Left ventricle myocardium inferior (tissue), 1 donor: ENCODE results near the gene PFKM. TPM values are rescaled to one million over a fixed set of nuclear protein-coding genes. Genes with fewer than 3 reads are reported as not detected.

ENCODE experiments used
- DNase-seq: peaks from one replicate; pipeline ENCODE4 v3.0.0-alpha.2; 2020
- H3K27ac ChIP-seq: fragments of 200-600 bp; replicated peaks from 2 replicates; pipeline ENCODE4 v1.8.0; 2021
- H3K27me3 ChIP-seq: fragments of 200-600 bp; 2 replicates; pipeline ENCODE4 v1.8.0; 2021; ENCODE audit warnings: low read depth
- H3K36me3 ChIP-seq: fragments of 200-600 bp; 2 replicates; pipeline ENCODE4 v1.8.0; 2021
- H3K4me1 ChIP-seq: fragments of 200-600 bp; 2 replicates; pipeline ENCODE4 v1.8.0; 2021
- H3K4me3 ChIP-seq: fragments of 200-600 bp; 2 replicates; pipeline ENCODE4 v1.8.0; 2021; ENCODE audit warnings: mild to moderate bottlenecking, moderate library complexity
- H3K9me3 ChIP-seq: fragments of 200-600 bp; replicated peaks from 2 replicates; pipeline ENCODE4 v1.8.0; 2021
- intact Hi-C: fragments of 100-400 bp; cut with micrococcal nuclease; formaldehyde crosslinking; loops from one replicate; pipeline ENCODE4 v1.11.0; 2022
- total RNA-seq: library from RNA; stranded (reverse); fragmentation: NEBNext Ultra II Directional; extraction: Animal tissue kit (Norgen Biotek cat#: 25700); gene quantifications from one replicate; pipeline ENCODE4 v1.2.1, GENCODE V29; 2021
- TF ChIP-seq, protein P1 (sequence below): fragments of 200-600 bp; IDR thresholded peaks from 2 replicates; pipeline ENCODE4 v1.8.0; 2021; ENCODE audit warnings: antibody characterized with exemption, mild to moderate bottlenecking, borderline replicate concordance
- donor health status: DM: no; HTN: yes; CAD: no; lungs with severe emphysema.

The PFKM gene
- total RNA-seq, 1 donor from 2014 or later = 671 TPM

DNA sequence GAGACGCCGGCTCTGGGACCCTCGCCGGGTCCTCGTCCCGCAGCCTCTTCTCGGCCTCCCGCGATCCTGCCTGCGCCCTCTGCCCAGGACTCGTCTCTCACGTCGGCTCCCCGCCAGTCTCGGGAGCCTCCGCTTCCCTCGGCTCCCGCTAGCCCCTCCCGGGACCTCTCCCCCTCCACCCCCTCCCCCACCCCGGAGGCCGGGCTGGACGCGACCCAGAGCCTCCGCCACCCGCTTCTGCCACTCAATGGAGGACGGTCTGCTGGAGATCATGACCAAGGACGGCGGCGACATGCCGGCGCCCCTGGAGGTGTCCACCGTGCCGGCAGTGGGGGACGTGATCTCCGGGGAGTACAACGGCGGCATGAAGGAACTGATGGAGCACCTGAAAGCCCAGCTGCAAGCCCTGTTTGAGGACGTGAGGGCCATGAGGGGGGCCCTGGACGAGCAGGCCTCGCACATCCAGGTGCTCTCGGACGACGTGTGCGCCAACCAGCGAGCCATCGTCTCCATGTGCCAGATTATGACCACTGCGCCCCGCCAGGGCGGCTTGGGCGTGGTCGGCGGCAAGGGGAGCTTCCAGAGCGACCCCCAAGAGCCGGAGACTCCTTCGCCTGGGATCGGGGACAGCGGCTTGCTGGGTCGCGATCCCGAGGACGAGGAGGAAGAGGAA, 64.8 kb downstream of the PFKM start:
- no peak for DNase-seq
- TF ChIP-seq, protein P1, sequence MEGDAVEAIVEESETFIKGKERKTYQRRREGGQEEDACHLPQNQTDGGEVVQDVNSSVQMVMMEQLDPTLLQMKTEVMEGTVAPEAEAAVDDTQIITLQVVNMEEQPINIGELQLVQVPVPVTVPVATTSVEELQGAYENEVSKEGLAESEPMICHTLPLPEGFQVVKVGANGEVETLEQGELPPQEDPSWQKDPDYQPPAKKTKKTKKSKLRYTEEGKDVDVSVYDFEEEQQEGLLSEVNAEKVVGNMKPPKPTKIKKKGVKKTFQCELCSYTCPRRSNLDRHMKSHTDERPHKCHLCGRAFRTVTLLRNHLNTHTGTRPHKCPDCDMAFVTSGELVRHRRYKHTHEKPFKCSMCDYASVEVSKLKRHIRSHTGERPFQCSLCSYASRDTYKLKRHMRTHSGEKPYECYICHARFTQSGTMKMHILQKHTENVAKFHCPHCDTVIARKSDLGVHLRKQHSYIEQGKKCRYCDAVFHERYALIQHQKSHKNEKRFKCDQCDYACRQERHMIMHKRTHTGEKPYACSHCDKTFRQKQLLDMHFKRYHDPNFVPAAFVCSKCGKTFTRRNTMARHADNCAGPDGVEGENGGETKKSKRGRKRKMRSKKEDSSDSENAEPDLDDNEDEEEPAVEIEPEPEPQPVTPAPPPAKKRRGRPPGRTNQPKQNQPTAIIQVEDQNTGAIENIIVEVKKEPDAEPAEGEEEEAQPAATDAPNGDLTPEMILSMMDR = no peak
- Histone ChIP-seq H3K4me1 (peaks cover 25% of the 10 kb centered on the region), H3K36me3 (no peaks in the 10 kb centered on the region), H3K4me3 (peak overlapping the region; percentile 82), H3K9me3 (no peaks in the 10 kb centered on the region), H3K27me3 (peaks cover 69% of the 10 kb centered on the region), H3K27ac (peak overlapping the region; percentile 74)
- intact Hi-C loops = no loop called here

DNA sequence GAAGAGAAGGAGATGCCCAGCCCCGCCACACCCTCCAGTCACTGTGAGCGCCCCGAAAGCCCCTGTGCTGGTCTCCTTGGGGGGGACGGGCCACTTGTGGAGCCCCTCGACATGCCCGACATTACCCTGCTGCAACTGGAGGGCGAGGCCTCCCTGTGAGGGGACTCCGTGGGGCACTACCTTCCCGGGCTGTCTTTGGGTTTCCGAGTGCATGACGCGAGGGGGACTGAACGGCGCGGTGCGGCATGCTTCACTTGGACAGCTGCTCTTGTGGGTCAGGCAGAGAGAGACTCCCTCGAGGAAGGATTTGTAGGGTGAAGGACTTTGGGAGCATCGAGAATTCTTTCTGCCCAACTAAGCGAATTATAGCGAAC, 65.4 kb downstream of the PFKM start:
- intact Hi-C loops = no loop called here
- H3K4me1 ChIP-seq = peaks cover 25% of the 10 kb centered on the region
- H3K27me3 ChIP-seq = peaks cover 64% of the 10 kb centered on the region
- H3K4me3 ChIP-seq = peak overlapping the region; percentile 82
- H3K27ac ChIP-seq = peak overlapping the region; percentile 44
- H3K36me3 ChIP-seq = no peaks in the 10 kb centered on the region
- TF ChIP-seq, protein P1 = no peak
- no peaks in the 10 kb centered on the region for H3K9me3 ChIP-seq
- no peak for DNase-seq

DNA sequence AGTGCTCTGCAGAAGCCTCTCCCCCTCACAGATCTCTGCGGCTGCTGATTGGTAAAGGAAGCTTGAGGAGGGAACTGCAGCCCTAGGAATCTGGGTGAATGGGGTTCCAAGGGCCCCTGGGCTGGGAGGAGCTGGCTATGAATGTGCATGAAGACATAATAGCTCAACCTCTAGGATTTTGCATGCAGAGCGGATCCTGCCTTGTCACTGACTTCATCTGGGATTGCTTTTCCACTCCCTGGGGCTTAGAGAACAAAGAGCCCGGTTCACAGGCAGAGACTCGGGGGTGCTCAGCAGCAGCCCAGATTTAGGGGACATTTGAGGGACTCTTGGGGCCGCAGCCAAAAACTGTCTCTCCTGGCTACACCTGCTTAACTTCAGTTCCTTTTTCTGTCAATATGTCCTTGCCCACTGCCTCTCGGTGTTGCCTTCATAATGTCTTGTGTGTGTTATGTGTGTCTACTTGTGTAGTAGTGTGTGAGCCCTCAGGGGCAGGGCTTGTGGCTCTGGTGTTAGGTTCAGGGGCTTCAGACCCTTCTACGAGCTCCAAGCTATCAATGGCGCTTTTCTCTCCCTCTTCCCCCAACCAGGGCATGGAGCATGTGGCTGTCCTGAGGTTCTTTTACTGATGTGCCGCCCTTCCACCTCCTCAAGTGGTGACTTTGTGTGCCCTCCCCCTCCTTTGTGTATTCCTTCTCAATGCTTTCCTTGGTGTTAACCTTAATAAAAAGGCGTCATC, 66.2 kb downstream of the PFKM start:
- H3K27me3 ChIP-seq = peaks cover 55% of the 10 kb centered on the region

DNA sequence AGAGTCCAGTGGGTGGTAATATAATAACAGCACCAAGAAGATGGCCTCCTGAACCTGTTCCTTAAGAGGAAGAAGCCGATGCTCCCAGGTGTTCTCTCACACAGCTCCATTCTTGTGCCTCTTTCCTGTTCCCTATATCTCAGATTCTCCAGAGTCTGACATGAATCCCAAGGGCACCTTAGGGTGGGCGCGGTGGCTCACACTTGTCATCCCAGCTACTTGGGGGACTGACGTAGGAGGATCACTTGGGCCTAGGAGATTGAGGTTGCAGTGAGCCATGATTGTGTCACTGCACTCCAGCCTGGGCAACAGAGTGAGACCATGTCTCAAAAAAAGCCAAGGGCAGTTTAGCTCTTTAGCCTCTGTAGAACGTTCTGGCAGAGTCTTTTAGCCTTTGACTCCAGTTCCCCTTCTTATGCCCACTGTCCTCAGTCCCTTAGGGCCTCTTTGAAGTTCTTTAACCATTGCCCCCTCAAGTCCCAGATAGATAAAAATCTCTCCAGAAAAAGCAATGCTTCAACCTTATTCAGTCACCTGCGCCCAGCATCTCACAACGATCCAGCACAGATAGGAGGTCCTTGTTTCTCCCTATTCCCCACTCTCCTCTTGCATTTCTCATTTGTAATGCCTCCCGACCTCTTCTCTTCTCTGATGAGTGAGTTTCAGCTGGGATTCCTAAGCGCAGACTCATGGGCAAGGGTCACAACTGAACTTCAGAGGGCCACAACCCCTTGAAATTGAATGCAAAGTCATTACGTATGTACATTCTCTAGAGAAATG, 68.9 kb downstream of the PFKM start:
- peaks cover 16% of the 10 kb centered on the region for H3K4me1 ChIP-seq
- no peak overlapping the region for H3K4me3 ChIP-seq
- no peaks in the 10 kb centered on the region for H3K9me3 ChIP-seq
- DNase-seq = no peak
- no peaks in the 10 kb centered on the region for H3K36me3 ChIP-seq
- TF ChIP-seq, protein P1 = no peak
- peaks cover 28% of the 10 kb centered on the region for H3K27me3 ChIP-seq
- H3K27ac ChIP-seq = no peak overlapping the region
- intact Hi-C loops = no loop called here

More for the DNA sequence above, 66.2 kb downstream of the PFKM start:
- intact Hi-C loops = no loop called here
- H3K4me1 ChIP-seq = peaks cover 25% of the 10 kb centered on the region
- TF ChIP-seq, protein P1 = no peak
- no peak overlapping the region for H3K27ac ChIP-seq
- DNase-seq = no peak
- H3K36me3 ChIP-seq = no peaks in the 10 kb centered on the region
- H3K9me3 ChIP-seq = no peaks in the 10 kb centered on the region
- peak overlapping the region; percentile 82 for H3K4me3 ChIP-seq

DNA sequence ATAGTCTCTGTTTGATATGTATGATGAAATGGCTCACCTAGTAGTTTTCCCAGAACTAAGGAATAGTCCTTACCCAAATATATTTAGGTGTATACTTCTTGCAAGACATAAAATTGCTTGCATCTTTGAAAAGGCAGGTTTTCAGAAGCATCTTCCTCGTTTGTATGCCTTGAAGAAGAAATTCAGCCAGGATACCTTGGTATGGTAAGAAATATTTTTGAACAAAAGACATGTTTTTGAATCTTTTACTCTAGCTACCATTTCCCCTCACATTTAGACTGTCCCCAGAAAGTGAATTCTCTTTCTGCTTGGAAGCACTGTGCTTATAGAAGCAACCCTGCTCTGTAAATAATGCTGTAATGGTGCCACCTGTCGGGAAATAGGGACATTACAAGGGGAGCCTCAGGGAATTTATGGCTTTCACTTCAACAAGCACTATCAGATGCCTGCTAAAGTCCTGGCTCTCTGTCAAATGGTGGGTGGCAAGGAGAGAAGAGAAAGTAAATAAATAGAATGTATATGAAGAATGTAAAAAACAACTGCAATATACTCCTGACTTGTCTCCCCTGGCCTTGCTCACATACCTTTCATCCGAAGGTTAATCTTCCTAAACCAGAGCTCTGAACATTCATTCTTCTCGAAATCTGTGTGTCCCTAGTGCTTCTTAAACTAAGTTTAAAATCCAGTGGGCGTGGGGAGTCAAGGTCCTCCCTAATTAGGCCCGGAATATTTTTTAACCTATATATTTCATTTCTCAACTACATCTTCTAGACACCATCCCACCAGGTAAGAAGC, 70.4 kb downstream of the PFKM start:
- peaks cover 14% of the 10 kb centered on the region for H3K27me3 ChIP-seq
- H3K27ac ChIP-seq = no peak overlapping the region
- H3K4me1 ChIP-seq = peaks cover 2% of the 10 kb centered on the region
- peak; percentile 33 for DNase-seq
- no peak overlapping the region for H3K4me3 ChIP-seq
- H3K9me3 ChIP-seq = no peaks in the 10 kb centered on the region
- TF ChIP-seq, protein P1 = peak; percentile 91
- intact Hi-C loops = loop anchor here (10.0 kb wide), 1 partner anchor 165 kb away; the partner anchor contains the start of gene ZNF641
- H3K36me3 ChIP-seq = no peaks in the 10 kb centered on the region
